Lower leg skin (tissue), 4 donors: Measurements from ENCODE around the gene UBLCP1. TPM values are rescaled to one million over a fixed set of nuclear protein-coding genes. Genes with fewer than 3 reads are reported as not detected.
"Not testable (repeated sequence)": the region's sequence is repeated elsewhere in the genome, so short reads cannot be mapped to it uniquely, and the experiment has no call there.

Experiments
- DNase-seq, 2 donors: peaks; one replicate each; pipeline ENCODE4 v3.0.0-alpha.2; 2019; ENCODE audit warnings: low spot score in 2 of 2
- H3K4me3 ChIP-seq: fragments of 200-600 bp; sonication (generic); 2 replicates; pipeline ENCODE4 v1.5.1; 2017; ENCODE audit warnings: mild to moderate bottlenecking, low read depth; ENCODE audit not compliant: poor library complexity, severe bottlenecking
- POLR2A ChIP-seq, 2 donors: fragments of 450-650 bp; IDR thresholded peaks; one replicate each; pipeline ENCODE4 v1.6.1; 2016 to 2017; ENCODE audit warnings: antibody characterized with exemption in 2 of 2, mild to moderate bottlenecking in 1 of 2, moderate library complexity in 1 of 2
- WGBS, 2 donors: methylation state at CpG; one replicate each; pipeline ENCODE4 v1.1.5; 2018; 5-methylcytosine and 5-hydroxymethylcytosine counted together
- intact Hi-C: fragments of 100-400 bp; cut with DNase I; formaldehyde crosslinking; loops from one replicate; pipeline ENCODE4 v1.15.0; 2023; ENCODE audit warnings: low total_unique reads
- total RNA-seq, 4 donors: library from RNA; depleted of rRNA; stranded (reverse); fragments of >200 nt; gene quantifications; one replicate each; pipeline ENCODE4 v1.1.0, GENCODE V29; 2016
- TF ChIP-seq, protein P1 (sequence below), 3 donors: fragments of 450-650 bp; IDR thresholded peaks; one replicate each; pipeline ENCODE4 v1.5.1; 2016; ENCODE audit warnings: antibody characterized with exemption in 3 of 3, mild to moderate bottlenecking in 3 of 3, moderate library complexity in 2 of 3

The UBLCP1 gene
- total RNA-seq, 4 donors from 2014 or later: 11.1 to 21.1 (median 16.9) TPM

DNA sequence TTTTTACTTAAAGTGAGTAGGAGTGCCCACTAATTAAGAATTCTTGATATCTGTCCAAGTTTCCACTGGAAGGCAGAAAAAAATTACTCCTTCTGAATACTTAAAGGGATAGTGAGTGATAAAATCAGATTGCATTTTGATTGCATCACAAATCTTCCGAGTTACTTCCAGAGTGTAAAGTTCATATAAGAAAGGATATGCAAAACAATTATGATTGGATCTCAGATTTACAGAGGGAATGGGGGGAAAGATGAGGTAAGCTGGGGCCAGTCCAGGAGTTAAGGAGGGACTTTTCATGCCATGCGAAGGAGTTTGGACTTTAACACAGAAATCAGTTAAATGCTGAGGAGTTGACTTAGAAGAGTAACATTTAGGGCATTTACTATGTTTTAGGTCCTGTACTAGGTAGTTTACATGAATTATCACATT is 44.5 kb upstream of the UBLCP1 start:
- TF ChIP-seq POLR2A (IDR thresholded peaks at IDR 0.05): no peak
- no peak overlapping the region for H3K4me3 ChIP-seq
- no peak for DNase-seq
- WGBS, 2 donors: 42 to 44% methylated on average over 2 of the region's 2 CpGs
- intact Hi-C loops: no loop called here

DNA sequence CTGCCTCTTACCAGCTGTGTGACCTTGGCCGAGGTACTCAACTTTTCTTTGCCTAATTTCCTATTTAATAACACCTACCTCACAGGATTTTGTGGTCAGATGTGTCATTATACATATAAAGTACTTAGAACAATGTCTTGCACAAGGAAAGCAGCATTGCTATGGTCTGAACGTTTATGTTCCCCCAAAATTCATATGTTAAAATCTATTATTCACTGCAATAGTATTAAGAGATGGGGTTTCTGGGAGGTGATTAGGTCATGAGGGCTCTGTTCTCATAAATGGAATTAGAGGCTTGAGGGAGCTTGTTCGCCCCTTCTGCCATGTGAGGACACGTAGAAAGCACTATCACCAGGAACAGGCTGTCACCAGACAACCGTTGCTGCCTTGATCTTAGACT is 42.9 kb upstream of the UBLCP1 start:
- TF ChIP-seq, protein P1, sequence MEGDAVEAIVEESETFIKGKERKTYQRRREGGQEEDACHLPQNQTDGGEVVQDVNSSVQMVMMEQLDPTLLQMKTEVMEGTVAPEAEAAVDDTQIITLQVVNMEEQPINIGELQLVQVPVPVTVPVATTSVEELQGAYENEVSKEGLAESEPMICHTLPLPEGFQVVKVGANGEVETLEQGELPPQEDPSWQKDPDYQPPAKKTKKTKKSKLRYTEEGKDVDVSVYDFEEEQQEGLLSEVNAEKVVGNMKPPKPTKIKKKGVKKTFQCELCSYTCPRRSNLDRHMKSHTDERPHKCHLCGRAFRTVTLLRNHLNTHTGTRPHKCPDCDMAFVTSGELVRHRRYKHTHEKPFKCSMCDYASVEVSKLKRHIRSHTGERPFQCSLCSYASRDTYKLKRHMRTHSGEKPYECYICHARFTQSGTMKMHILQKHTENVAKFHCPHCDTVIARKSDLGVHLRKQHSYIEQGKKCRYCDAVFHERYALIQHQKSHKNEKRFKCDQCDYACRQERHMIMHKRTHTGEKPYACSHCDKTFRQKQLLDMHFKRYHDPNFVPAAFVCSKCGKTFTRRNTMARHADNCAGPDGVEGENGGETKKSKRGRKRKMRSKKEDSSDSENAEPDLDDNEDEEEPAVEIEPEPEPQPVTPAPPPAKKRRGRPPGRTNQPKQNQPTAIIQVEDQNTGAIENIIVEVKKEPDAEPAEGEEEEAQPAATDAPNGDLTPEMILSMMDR (IDR thresholded peaks at IDR 0.05): no peak
- no peak for TF ChIP-seq POLR2A (IDR thresholded peaks at IDR 0.05)
- no peak overlapping the region for H3K4me3 ChIP-seq
- 54 to 67% methylated on average over 5 of the region's 5 CpGs for WGBS, 2 donors
- no peak for DNase-seq
- intact Hi-C loops: no loop called here

DNA sequence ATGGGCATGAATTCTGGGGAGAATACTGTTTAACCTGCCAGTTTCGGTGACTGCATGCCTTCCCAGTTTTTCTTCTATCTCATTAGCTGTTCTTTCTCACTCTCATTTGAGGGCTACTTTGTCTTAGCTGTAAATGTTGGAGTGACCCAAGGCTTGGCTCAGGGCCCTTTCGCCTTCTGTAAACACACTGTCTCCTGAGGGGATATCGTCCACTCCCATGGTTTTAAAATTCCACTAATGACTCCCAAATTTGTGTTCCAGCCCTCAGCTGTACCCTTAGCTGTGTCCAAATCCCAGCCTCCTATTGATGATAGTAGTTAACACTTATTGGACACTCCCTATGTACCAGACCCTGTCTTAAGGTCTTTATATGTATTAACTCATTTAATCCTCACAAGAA is 39.6 kb upstream of the UBLCP1 start:
- WGBS, 2 donors: 94 to 96% methylated on average over 3 of the region's 3 CpGs
- intact Hi-C loops: no loop called here

DNA sequence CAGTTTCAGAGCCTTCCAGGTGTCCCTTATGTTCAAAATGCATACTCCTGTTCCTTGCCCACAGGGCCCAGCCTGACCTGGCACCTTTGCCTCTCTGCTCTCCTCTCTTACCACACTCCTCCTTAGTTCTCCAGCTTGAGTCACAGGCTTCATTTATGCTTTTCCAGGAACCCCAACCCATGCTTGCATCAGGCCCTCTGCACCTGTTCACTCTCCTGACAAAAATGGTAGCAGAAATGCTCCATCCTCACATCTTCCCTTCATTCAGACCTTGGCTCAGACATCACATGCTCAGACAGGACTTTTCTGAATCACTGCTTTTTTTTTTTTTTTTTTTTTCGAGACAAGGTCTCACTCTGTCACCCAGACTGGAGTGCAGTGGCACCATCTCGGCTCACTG is 38.6 kb upstream of the UBLCP1 start:
- TF ChIP-seq, protein P1 (IDR thresholded peaks at IDR 0.05): no peak
- TF ChIP-seq POLR2A (IDR thresholded peaks at IDR 0.05): no peak
- H3K4me3 ChIP-seq: no peak overlapping the region
- WGBS, 2 donors: 52 to 70% methylated on average over 2 of the region's 2 CpGs
- intact Hi-C loops: no loop called here
- no peak for DNase-seq

More for the DNA sequence above, 39.6 kb upstream of the UBLCP1 start:
- no peak overlapping the region for H3K4me3 ChIP-seq
- no peak for DNase-seq
- TF ChIP-seq, protein P1 (IDR thresholded peaks at IDR 0.05): no peak
- no peak for TF ChIP-seq POLR2A (IDR thresholded peaks at IDR 0.05)

DNA sequence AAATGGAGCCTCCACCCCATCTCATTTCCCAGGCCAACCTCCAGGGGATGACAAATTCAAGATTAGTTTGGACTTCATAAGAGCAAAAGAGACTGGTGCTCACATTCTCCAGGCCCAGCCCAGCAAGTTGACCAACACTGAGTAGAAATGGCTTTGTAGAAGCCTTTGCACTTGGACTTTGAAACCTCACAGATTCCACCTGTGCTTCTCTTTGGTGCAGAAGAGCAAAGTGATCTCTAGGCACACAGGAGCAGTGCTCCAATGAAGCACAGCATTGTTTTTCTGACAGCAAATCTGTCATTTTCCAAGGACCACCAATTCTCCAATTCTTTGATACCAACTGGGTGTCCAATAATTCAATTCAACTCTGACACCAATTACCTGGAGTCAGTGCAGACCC is 36.6 kb upstream of the UBLCP1 start:
- H3K4me3 ChIP-seq: no peak overlapping the region
- no peak for TF ChIP-seq POLR2A (IDR thresholded peaks at IDR 0.05)
- TF ChIP-seq, protein P1 (IDR thresholded peaks at IDR 0.05): no peak
- DNase-seq: no peak
- intact Hi-C loops: no loop called here

DNA sequence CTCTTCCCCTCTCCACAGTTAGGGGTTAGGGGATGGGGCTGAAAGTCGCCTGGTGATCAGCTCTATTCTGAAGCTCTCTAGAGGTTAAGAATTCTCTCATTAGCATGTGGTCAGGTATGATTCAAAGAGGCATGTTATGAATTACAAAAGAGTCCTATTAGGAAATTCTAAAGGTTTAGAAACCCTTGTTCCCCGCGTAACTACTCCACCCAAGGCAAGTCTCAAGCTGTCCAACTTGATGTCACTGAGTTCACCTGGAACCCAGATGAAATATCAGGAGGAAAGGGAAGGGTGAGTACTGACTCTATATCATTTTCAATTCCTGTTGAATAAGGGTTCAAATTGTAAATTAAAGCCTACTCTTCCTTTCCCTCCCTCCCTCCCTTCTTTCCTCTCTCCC is 35.6 kb upstream of the UBLCP1 start:
- H3K4me3 ChIP-seq: no peak overlapping the region
- WGBS, 2 donors: 50 to 51% methylated on average over 3 of the region's 3 CpGs
- intact Hi-C loops: no loop called here
- TF ChIP-seq, protein P1 (IDR thresholded peaks at IDR 0.05): no peak
- no peak for TF ChIP-seq POLR2A (IDR thresholded peaks at IDR 0.05)
- peak in 1 of 2 donors; percentile 20 for DNase-seq

DNA sequence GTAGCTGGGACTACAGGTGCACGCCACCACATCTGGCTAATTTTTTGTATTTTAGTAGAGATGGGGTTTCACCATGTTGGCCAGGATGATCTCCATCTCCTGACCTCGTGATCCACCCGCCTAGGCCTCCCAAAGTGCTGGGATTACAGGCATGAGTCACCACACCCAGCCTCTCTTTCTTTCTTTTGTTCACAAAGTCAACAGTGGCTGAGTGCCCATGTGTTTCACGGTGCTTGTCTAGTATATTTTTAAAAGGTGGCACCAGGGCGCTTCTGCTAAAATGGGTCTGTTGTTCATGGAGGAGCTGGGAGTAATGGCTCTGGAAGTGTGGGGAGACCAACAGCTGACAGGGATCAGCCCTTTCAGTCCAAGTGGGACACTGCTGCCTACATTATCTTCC is 35.0 kb upstream of the UBLCP1 start:
- 60 to 61% methylated on average over 5 of the region's 5 CpGs for WGBS, 2 donors
- H3K4me3 ChIP-seq, intact Hi-C loops: not testable (repeated sequence)
- peak in 1 of 2 donors; percentile 33 for DNase-seq
